ENCODE results near the gene MRPL42.
A peak's percentile ranks its signal among the peaks of the same experiment; 100 is the strongest.
"Not testable (repeated sequence)": the region's sequence is repeated elsewhere in the genome, so short reads cannot be mapped to it uniquely, and the experiment has no call there.

The MRPL42 gene

DNA sequence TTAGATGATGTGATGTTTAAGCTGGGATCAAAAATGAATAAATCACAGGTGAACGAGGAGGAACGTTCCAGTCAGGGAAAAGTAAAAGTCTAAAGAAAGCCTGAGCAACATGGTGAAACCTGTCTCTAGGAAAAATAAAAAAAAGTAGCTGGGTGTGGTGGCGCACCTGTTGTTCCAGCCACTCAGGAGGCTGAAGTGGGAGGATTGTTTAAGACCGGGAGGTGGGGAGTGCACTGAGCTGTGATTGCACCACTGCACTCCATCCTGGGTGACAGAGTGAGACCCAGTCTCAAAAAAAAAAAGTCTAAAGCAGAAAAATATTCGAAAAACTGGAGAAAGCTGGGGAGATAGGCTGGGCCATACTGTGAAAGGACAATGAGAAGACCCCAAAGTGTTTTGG, 66.0 kb downstream of the MRPL42 start:
- in situ Hi-C loops (cut with MboI; ENCODE audit: low pct_unique_long_range_greater_than_20kb, low sequenced_read_pairs): no loop called here
- no peak for DNase-seq

GRCh38 chr12:93536111-93536765, 68.9 kb downstream of the MRPL42 start:
- DNase-seq: no peak
- in situ Hi-C loops (cut with MboI; ENCODE audit: low pct_unique_long_range_greater_than_20kb, low sequenced_read_pairs): no loop called here

GRCh38 chr12:93536766-93537488, 69.6 kb downstream of the MRPL42 start:
- in situ Hi-C loops (cut with MboI; ENCODE audit: low pct_unique_long_range_greater_than_20kb, low sequenced_read_pairs): no loop called here
- no peak for DNase-seq

- in situ Hi-C loops (cut with MboI; ENCODE audit: low pct_unique_long_range_greater_than_20kb, low sequenced_read_pairs): no loop called here
- no peak for DNase-seq
Observed at GRCh38 chr12:93537769-93538168, 70.5 kb downstream of the MRPL42 start.

- in situ Hi-C loops (cut with MboI; ENCODE audit: low pct_unique_long_range_greater_than_20kb, low sequenced_read_pairs): no loop called here
- DNase-seq: no peak
Observed at GRCh38 chr12:93539821-93540220, 72.5 kb downstream of the MRPL42 start.

- DNase-seq: no peak
- in situ Hi-C loops (cut with MboI; ENCODE audit: low pct_unique_long_range_greater_than_20kb, low sequenced_read_pairs): no loop called here
Observed at GRCh38 chr12:93540466-93540865, 73.2 kb downstream of the MRPL42 start.

GRCh38 chr12:93541578-93542225, 74.4 kb downstream of the MRPL42 start:
- in situ Hi-C loops (cut with MboI; ENCODE audit: low pct_unique_long_range_greater_than_20kb, low sequenced_read_pairs): no loop called here
- peak; percentile 22 for DNase-seq

- DNase-seq: no peak
- in situ Hi-C loops (cut with MboI; ENCODE audit: low pct_unique_long_range_greater_than_20kb, low sequenced_read_pairs): no loop called here
Observed at GRCh38 chr12:93547778-93548177, 80.5 kb downstream of the MRPL42 start.

DNA sequence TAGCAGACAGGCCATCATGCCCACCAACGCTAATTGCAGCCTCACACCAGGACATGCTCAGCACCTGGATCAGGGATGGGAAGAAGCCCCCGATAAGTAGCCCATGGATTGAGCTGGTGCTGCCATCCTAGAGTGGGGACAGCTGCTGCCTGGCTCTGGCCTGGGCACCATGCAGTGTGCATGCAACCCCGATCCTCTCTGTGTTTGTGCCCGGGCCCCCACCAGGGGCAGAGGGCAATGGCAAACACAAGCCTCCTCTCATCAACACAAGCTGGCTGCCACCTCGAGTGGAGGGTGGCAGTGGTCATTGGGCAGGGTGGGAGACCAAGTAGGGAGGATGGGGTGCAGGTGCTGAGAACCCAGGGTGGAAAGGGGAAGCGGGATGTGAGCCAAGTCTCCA, 81.9 kb downstream of the MRPL42 start:
- no peak for DNase-seq
- in situ Hi-C loops (cut with MboI; ENCODE audit: low pct_unique_long_range_greater_than_20kb, low sequenced_read_pairs): no loop called here

DNA sequence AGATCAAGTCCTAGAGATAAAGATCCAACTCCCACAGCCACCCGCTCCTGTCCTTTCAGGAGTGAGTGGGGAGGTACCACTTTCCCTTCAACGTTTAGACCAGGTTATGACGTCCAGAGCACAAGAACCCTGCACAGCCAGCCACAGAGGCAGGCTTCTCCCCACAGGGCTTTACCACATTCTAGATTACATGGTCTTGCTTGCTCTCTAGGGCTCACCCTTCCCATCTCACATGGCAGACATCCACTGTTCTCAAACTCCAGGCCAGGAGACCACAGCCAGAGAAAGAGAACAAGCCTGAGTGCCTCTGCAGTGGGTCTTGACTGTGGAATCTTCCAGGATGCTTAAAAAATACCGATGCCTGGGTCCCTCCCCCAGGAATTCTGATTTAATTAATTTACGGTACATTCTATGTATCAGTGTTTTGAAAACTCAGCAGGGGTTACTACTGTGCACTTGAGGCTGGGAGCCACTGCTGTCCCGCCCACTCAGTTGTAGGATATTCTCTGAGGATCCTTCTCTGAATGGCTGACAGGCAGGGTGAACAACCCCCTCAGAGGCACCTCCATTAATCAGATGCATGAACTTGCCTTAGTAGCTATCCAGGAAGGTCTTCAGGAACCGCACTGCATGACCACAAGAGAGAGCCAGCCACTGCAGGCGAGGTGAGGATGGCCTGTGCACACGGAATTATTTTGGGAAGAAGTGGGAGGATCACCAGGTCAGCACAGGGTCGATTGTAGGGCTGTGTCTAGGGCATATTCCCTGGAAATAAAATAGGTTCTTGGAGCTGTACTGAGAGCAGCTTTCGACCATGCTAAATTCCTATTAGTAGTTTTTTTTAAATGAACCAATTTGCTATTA, 83.7 kb downstream of the MRPL42 start:
- in situ Hi-C loops (cut with MboI; ENCODE audit: low pct_unique_long_range_greater_than_20kb, low sequenced_read_pairs): no loop called here
- DNase-seq: no peak

DNA sequence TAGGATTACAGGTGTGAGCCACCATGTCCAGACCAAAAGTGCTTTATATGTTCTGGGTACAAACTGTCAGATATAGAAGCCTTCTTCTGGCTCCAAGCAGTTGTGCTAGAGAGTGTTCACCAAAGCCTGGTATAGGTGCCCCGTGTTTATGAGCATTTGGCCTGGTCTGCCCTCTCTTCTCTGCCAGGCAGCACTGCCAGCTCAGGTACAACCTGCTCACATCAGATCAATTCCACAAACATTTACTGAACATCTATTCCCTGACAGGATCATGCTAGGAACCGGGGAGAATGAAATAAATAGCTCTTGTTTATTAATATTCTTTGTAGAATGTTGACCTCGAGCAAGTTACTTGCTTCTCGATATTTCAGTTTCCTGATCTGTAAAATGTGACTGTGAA, 85.1 kb downstream of the MRPL42 start:
- in situ Hi-C loops (cut with MboI; ENCODE audit: low pct_unique_long_range_greater_than_20kb, low sequenced_read_pairs): no loop called here
- DNase-seq: no peak

GRCh38 chr12:93557879-93558278, 90.6 kb downstream of the MRPL42 start:
- in situ Hi-C loops (cut with MboI; ENCODE audit: low pct_unique_long_range_greater_than_20kb, low sequenced_read_pairs); DNase-seq: not testable (repeated sequence)

DNA sequence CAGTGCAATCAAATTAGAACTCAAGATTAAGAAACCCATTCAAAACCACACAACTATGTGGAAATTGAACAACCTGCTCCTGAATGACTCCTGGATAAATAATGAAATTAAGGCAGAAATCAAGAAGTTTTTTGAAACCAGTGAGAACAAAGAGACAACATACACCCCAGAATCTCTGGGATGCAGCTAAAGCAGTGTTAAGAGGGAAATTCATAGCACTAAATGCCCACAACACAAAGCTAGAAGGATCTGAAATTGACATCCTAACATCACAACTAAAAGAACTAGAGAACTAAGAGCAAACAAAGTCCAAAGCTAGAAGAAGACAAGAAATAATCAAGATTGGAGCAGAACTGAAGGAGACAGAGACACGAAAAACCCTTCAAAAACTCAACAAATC, 91.4 kb downstream of the MRPL42 start:
- in situ Hi-C loops (cut with MboI; ENCODE audit: low pct_unique_long_range_greater_than_20kb, low sequenced_read_pairs): not testable (repeated sequence)

GRCh38 chr12:93563807-93564538, 96.7 kb downstream of the MRPL42 start:
- no peak for DNase-seq
- in situ Hi-C loops (cut with MboI; ENCODE audit: low pct_unique_long_range_greater_than_20kb, low sequenced_read_pairs): no loop called here

More for the DNA sequence above, 91.4 kb downstream of the MRPL42 start:
- not testable (repeated sequence) for DNase-seq

GRCh38 chr12:93565760-93566159, 98.4 kb downstream of the MRPL42 start:
- in situ Hi-C loops (cut with MboI; ENCODE audit: low pct_unique_long_range_greater_than_20kb, low sequenced_read_pairs): no loop called here

More at GRCh38 chr12:93565760-93566159, 98.4 kb downstream of the MRPL42 start:
- DNase-seq: no peak

Data from KBM-7 (cell line).